Effector memory CD8-positive, alpha-beta T cell (primary cell): ENCODE measurements around the gene PDS5A.
"Not testable (repeated sequence)": the region's sequence is repeated elsewhere in the genome, so short reads cannot be mapped to it uniquely, and the experiment has no call there.

Source experiments
- ATAC-seq: fragments of 150-1000 bp; cut with Tn5 transposase; replicated peaks from 2 replicates; pipeline ENCODE4 v1.10.0; 2021; ENCODE audit warnings: mild to moderate bottlenecking, moderate library complexity
- DNase-seq, 3 experiments: peaks; one replicate each; pipeline ENCODE4 v3.0.0; 2021
- H3K27ac Mint-ChIP-seq, 2 donors: one replicate each; pipeline ENCODE4 v1.8.0; 2022; ENCODE audit warnings: mild to moderate bottlenecking in 2 of 2, mixed read lengths in 2 of 2, moderate library complexity in 2 of 2
- H3K27me3 Mint-ChIP-seq, 2 donors: one replicate each; pipeline ENCODE4 v1.8.0; 2022; ENCODE audit warnings: mixed read lengths in 2 of 2
- H3K36me3 Mint-ChIP-seq: one replicate; pipeline ENCODE4 v1.8.0; 2022; ENCODE audit warnings: mild to moderate bottlenecking, moderate library complexity, mixed read lengths; ENCODE audit not compliant: insufficient read depth
- H3K4me1 Mint-ChIP-seq, 2 donors: one replicate each; pipeline ENCODE4 v1.8.0; 2022; ENCODE audit warnings: low read depth in 2 of 2, mixed read lengths in 2 of 2
- H3K4me3 Mint-ChIP-seq, 2 donors: one replicate each; pipeline ENCODE4 v1.8.0; 2022; ENCODE audit warnings: mild to moderate bottlenecking in 2 of 2, mixed read lengths in 2 of 2, moderate library complexity in 2 of 2
- H3K9me3 Mint-ChIP-seq, 2 donors: one replicate each; pipeline ENCODE4 v1.8.0; 2022; ENCODE audit warnings: mixed read lengths in 2 of 2

PDS5A gene

DNA sequence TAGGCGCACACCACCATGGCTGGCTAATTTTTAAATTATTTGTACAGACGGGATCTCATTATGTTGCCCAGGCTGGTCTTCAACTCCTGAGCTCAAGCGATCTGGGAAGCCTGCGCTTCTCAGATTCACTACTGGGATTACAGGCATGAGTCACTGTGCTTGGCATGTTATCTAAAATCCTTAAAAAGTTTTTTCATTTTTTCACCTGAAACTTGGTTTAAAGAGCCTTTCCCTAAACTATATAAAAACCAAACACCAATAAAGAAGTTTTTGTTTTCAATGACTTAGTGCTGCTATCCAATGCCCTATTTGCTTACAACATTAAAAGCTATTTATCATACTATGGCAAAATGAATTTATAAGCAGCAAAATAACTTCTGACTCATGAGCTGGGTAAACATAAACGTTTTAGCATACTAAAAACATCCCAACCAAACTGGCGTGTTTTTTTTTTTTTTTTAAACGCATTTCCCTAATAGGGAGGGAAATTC is 151.9 kb downstream of the PDS5A start:
- no peaks in the 10 kb centered on the region for H3K4me1 Mint-ChIP-seq
- no peak overlapping the region for H3K27ac Mint-ChIP-seq
- no peak overlapping the region for H3K4me3 Mint-ChIP-seq
- no peaks in the 10 kb centered on the region for H3K27me3 Mint-ChIP-seq
- peaks cover 45% of the 10 kb centered on the region for H3K36me3 Mint-ChIP-seq
- no peaks in the 10 kb centered on the region for H3K9me3 Mint-ChIP-seq
- DNase-seq (no peak), ATAC-seq (no peak)

DNA sequence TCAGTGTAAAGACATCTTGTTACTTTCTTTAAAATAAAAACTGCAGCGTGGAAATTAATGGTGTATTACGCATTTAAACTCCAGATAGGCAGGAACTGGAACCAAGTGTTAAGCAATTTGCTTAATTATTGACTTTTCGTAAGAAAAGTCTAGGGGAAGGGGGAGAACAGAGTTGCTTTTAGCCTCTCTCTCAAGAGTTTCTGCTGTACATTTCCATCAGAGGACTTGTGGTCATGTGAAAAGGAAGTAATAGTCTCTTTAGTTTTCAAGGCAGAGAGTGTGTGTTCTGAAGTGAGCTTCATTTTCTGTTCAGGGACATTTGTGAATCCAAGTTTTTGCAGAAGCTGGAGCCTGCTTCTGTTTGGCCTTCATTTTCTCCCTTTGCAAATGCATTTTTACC is 152.6 kb downstream of the PDS5A start:
- ATAC-seq = no peak
- H3K27me3 Mint-ChIP-seq = no peaks in the 10 kb centered on the region
- H3K27ac Mint-ChIP-seq = no peak overlapping the region
- H3K4me3 Mint-ChIP-seq = no peak overlapping the region
- no peak for DNase-seq
- H3K4me1 Mint-ChIP-seq = no peaks in the 10 kb centered on the region
- H3K9me3 Mint-ChIP-seq = no peaks in the 10 kb centered on the region
- H3K36me3 Mint-ChIP-seq = peaks cover 44% of the 10 kb centered on the region

GRCh38 chr4:39823191-39823590 is 154.5 kb downstream of the PDS5A start:
- H3K36me3 Mint-ChIP-seq = peaks cover 33% of the 10 kb centered on the region
- no peak overlapping the region for H3K4me3 Mint-ChIP-seq
- H3K9me3 Mint-ChIP-seq = no peaks in the 10 kb centered on the region
- no peaks in the 10 kb centered on the region for H3K27me3 Mint-ChIP-seq
- no peaks in the 10 kb centered on the region for H3K4me1 Mint-ChIP-seq
- ATAC-seq (no peak), DNase-seq (no peak)
- H3K27ac Mint-ChIP-seq = no peak overlapping the region

DNA sequence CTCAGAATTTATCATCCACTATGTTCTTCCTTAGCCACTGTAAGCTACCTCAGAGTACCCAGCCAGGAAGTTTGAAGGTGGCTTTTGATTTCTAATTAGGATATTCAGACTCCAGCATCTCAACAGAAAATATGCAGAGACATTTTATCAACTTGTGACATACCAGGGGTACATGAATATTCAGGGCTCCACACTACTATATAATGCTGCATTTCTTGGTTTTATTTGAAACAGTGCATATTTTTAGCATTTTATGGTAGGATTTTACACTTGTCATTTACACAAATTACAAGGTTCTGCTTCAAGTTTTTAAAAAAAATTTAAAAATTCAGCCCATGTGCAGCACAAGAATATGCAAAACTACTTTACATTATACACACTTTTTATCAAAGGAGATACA is 155.0 kb downstream of the PDS5A start:
- peak overlapping the region in 1 of 2 donors; percentile 23 for H3K27ac Mint-ChIP-seq
- no peak overlapping the region for H3K4me3 Mint-ChIP-seq
- peaks cover 33% of the 10 kb centered on the region for H3K36me3 Mint-ChIP-seq
- H3K27me3 Mint-ChIP-seq = no peaks in the 10 kb centered on the region
- DNase-seq (no peak), ATAC-seq (no peak)
- no peaks in the 10 kb centered on the region for H3K9me3 Mint-ChIP-seq
- no peaks in the 10 kb centered on the region for H3K4me1 Mint-ChIP-seq

GRCh38 chr4:39821951-39822350 is 155.8 kb downstream of the PDS5A start:
- Mint-ChIP-seq H3K4me3 (no peak overlapping the region), H3K27ac (peak overlapping the region in 1 of 2 donors; percentile 23), H3K36me3 (peaks cover 31% of the 10 kb centered on the region), H3K4me1 (no peaks in the 10 kb centered on the region), H3K27me3 (no peaks in the 10 kb centered on the region), H3K9me3 (no peaks in the 10 kb centered on the region)
- DNase-seq (no peak), ATAC-seq (no peak)

- H3K36me3 Mint-ChIP-seq = peaks cover 24% of the 10 kb centered on the region
- peak overlapping the region in 1 of 2 donors; percentile 78 for H3K27ac Mint-ChIP-seq
- DNase-seq (no peak), ATAC-seq (no peak)
- no peaks in the 10 kb centered on the region for H3K9me3 Mint-ChIP-seq
- H3K4me3 Mint-ChIP-seq = no peak overlapping the region
- no peaks in the 10 kb centered on the region for H3K4me1 Mint-ChIP-seq
- H3K27me3 Mint-ChIP-seq = no peaks in the 10 kb centered on the region
Measured at GRCh38 chr4:39820186-39820585, 157.5 kb downstream of the PDS5A start.

DNA sequence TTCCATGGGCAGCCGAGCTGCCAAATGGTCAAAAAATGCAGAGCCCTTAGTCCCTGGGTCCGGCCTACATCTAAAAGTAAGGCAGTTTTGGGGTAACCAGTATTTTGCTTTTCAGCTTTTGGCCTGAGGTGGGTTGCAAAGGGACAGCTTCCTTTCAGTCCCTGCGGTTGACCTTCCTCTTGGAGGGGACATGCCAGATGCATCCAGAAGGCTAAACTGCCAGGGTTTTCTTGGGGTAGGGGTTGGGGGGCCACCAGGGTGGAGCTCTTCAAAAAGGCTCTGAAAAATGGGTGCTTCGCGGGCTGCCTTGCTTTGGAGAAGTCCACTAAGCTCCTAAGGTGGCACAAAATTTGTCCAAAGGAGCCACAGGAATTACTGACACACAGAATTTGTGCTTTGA is 159.1 kb downstream of the PDS5A start:
- ATAC-seq = no peak
- DNase-seq = no peak
- Mint-ChIP-seq H3K27me3 (no peaks in the 10 kb centered on the region), H3K4me3 (no peak overlapping the region), H3K4me1 (peaks cover 0 to 6% of the 10 kb centered on the region in 2 donors), H3K36me3 (peaks cover 29% of the 10 kb centered on the region), H3K9me3 (peaks cover 0 to 11% of the 10 kb centered on the region in 2 donors), H3K27ac (no peak overlapping the region)

DNA sequence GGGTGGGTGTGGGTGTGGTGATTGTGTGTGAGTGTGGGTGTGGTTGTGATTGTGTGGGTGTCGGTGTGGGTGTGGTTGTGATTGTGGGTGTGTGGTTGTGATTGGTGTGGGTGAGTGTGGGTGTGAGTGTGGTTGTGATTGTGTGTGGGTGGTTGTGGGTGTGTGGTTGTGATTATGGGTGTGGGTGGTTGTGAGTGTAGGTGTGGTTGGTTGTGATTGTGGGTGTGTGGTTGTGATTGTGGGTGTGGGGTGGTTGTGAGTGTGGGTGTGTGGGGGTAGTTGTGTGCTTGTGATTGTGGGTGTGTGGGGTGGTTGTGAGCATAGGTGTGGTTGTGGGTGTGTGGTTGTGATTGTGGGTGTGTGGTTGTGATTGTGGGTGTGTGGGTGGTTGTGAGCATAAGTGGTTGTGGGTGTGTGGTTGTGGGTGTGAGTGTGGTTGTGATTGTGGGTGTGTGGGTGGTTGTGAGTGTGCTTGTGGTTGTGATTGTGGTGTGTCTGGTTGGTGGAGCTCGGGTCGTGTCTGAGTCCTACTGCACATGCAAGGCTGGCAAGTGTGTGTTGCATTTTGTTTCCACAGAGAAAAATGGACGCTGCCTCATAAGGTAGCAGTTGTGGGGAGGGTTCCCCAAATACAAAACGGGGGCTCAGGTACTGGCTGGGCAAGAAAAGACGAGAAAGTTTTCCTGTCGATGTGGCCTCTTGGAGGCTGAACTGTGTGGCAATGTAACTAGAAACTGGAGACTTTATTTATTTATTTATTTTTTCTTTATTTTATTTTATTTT is 163.1 kb downstream of the PDS5A start:
- Mint-ChIP-seq H3K4me1 (peaks cover 8 to 14% of the 10 kb centered on the region in 2 donors), H3K36me3 (peaks cover 46% of the 10 kb centered on the region), H3K27me3 (no peaks in the 10 kb centered on the region), H3K9me3 (peaks cover 5 to 24% of the 10 kb centered on the region in 2 donors), H3K27ac (peak overlapping the region; percentile 93 to 98), H3K4me3 (peak overlapping the region; percentile 21 to 68)
- peak; percentile 52 for ATAC-seq
- peak; percentile 18 to 21 (median 20) for DNase-seq

- Mint-ChIP-seq H3K27ac (peak overlapping the region; percentile 93 to 98), H3K4me1 (peaks cover 8 to 14% of the 10 kb centered on the region in 2 donors), H3K4me3 (peak overlapping the region; percentile 21 to 68), H3K9me3 (peaks cover 5 to 24% of the 10 kb centered on the region in 2 donors), H3K36me3 (peaks cover 46% of the 10 kb centered on the region)
- not testable (repeated sequence) for DNase-seq, H3K27me3 Mint-ChIP-seq, ATAC-seq
Measured at GRCh38 chr4:39813761-39814160, 163.9 kb downstream of the PDS5A start.

GRCh38 chr4:39813033-39813432 is 164.7 kb downstream of the PDS5A start:
- H3K27ac Mint-ChIP-seq = peak overlapping the region; percentile 95 to 98
- peaks cover 8 to 14% of the 10 kb centered on the region in 2 donors for H3K4me1 Mint-ChIP-seq
- peaks cover 5 to 24% of the 10 kb centered on the region in 2 donors for H3K9me3 Mint-ChIP-seq
- H3K4me3 Mint-ChIP-seq = peak overlapping the region; percentile 54 to 68
- not testable (repeated sequence) for DNase-seq, ATAC-seq, H3K27me3 Mint-ChIP-seq
- H3K36me3 Mint-ChIP-seq = peaks cover 46% of the 10 kb centered on the region

DNA sequence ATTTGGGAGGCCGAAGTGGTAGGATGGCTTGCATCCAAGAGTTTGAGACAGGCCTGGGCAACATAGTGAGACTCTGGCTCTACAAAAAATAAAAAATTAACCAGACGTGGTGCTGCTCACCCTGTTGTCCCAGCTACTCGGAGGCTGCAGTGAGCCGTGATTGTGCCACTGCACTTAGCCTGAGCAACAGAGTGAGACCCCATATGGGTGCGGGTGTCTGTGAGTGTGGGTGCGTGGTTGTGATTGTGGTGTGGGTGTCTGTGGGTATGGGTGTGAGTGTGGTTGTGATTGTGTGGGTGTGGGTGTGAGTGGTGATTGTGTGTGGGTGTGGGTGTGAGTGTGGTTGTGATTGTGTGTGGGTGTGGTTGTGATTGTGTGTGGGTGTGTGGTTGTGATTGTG is 165.2 kb downstream of the PDS5A start:
- DNase-seq (peak; percentile 10 to 37 (median 11)), ATAC-seq (peak; percentile 48)
- peaks cover 46% of the 10 kb centered on the region for H3K36me3 Mint-ChIP-seq
- no peaks in the 10 kb centered on the region for H3K27me3 Mint-ChIP-seq
- H3K4me3 Mint-ChIP-seq = peak overlapping the region; percentile 54 to 68
- H3K9me3 Mint-ChIP-seq = peaks cover 5 to 24% of the 10 kb centered on the region in 2 donors
- H3K27ac Mint-ChIP-seq = peak overlapping the region; percentile 95 to 98
- peaks cover 8 to 14% of the 10 kb centered on the region in 2 donors for H3K4me1 Mint-ChIP-seq

DNA sequence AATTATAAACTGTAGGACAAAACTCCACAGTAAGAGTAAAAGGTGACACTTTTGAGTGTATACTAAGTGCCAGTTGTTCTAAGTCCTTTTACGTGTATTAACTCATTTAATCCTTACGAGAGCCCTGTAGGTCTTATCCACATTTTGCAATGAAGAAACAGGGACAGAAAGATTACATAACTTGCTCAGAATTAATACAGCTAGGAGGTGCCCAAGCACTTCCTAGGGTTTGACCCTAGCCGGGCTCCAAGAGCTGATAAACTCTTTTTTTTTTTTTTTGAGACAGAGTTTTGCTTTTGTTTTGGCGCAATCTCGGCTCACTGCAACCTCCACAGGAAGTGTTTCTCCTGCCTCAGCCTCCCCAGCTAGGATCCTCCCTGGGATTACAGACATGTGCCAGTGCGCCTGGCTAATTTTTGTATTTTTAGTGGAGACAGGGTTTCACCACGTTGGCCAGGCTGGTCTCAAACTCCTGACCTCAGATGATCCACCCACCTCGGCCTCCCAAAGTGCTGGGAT is 169.4 kb downstream of the PDS5A start:
- Mint-ChIP-seq H3K4me3 (no peak overlapping the region), H3K27ac (no peak overlapping the region), H3K27me3 (no peaks in the 10 kb centered on the region), H3K36me3 (peaks cover 19% of the 10 kb centered on the region), H3K4me1 (peaks cover 7 to 8% of the 10 kb centered on the region in 2 donors), H3K9me3 (peaks cover 5 to 12% of the 10 kb centered on the region in 2 donors)
- DNase-seq (no peak), ATAC-seq (no peak)

DNA sequence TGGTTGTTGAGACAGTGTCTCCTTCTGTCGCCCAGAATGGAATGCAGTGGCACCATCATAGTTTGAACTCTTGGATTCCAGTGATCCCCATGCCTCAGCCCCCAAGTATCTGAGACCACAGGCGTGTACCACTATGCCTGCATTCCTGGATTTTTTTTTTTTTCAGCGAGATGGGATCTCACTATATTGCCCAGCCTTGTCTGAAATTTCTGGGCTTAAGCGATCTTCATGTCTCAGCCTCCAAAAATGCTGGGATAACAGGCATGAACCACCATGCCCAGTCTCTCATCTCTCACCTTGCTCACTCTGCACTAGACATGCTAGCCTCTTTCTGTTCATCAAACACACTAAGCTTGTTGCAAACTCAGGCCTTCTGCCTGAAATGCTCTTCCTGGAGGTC is 175.7 kb downstream of the PDS5A start:
- H3K36me3 Mint-ChIP-seq = no peaks in the 10 kb centered on the region
- DNase-seq (no peak), ATAC-seq (no peak)
- no peak overlapping the region for H3K27ac Mint-ChIP-seq
- no peak overlapping the region for H3K4me3 Mint-ChIP-seq
- H3K4me1 Mint-ChIP-seq = no peaks in the 10 kb centered on the region
- H3K9me3 Mint-ChIP-seq = no peaks in the 10 kb centered on the region
- no peaks in the 10 kb centered on the region for H3K27me3 Mint-ChIP-seq

DNA sequence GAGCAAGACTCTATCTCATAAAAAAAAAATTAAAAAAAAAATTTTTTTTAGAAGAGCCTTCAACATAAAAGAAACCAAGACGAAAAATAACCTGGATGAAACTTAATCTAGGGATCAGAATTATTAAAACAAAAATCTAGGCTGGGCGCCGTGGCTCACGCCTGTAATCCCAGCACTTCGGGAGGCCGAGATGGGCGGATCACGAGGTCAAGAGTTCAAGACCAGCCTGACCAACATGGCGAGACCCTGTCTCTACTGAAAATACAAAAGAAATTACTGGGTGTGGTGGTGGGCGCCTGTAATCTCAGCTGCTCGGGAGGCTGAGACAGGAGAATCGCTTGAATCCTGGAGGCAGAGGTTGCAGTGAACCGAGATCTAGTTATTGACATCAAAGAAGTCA is 184.7 kb downstream of the PDS5A start:
- H3K36me3 Mint-ChIP-seq, DNase-seq, H3K4me3 Mint-ChIP-seq, H3K27me3 Mint-ChIP-seq, ATAC-seq, H3K9me3 Mint-ChIP-seq, H3K4me1 Mint-ChIP-seq, H3K27ac Mint-ChIP-seq: not testable (repeated sequence)
